ENCODE measurements around the gene BICDL2. TPM values are rescaled to one million over a fixed set of nuclear protein-coding genes. Genes with fewer than 3 reads are reported as not detected.

Gene BICDL2
- total RNA-seq, 1 donor from 2014 or later = 0.23 TPM

DNA sequence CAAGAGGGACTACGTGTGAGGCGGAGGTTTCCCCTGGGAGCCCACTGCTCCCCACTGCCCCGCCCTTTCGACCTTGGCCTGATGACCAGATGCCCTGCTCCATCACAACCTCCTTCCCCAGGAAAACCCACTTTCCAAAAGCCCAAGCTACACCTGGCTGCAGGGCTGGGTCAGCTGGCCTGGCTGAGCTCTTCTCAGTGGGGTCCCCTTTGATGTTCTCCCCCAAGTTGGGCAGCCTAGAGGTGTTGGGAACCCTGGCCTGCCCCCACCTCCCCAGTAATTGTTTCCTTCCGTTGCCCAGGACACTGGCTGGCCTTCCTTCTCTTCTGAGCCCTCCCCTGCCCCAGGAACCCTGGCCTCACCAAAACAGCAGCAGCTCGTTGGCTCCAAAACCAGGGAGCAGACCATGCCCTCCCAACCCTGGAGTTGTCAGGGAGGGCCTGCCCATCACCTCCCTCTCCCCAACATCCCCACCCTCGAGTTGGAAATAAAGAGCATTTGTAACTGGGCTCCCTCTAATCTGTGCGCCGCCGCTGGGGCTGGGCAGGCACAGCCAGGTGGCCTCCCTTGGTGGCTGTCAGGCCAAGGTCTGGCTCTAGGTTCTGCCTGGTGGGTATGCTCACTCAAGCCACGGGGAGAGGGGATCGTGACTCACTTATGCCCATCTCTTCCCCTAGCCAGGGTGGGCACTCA lies 22.6 kb downstream of the BICDL2 start:
- intact Hi-C loops (cut with micrococcal nuclease) = no loop called here

DNA sequence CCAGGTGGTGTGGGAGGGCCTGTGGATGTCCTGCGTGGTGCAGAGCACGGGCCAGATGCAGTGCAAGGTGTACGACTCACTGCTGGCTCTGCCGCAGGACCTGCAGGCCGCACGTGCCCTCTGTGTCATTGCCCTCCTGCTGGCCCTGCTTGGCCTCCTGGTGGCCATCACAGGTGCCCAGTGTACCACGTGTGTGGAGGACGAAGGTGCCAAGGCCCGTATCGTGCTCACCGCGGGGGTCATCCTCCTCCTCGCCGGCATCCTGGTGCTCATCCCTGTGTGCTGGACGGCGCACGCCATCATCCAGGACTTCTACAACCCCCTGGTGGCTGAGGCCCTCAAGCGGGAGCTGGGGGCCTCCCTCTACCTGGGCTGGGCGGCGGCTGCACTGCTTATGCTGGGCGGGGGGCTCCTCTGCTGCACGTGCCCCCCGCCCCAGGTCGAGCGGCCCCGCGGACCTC lies 23.2 kb downstream of the BICDL2 start:
- intact Hi-C loops (cut with micrococcal nuclease) = no loop called here

DNA sequence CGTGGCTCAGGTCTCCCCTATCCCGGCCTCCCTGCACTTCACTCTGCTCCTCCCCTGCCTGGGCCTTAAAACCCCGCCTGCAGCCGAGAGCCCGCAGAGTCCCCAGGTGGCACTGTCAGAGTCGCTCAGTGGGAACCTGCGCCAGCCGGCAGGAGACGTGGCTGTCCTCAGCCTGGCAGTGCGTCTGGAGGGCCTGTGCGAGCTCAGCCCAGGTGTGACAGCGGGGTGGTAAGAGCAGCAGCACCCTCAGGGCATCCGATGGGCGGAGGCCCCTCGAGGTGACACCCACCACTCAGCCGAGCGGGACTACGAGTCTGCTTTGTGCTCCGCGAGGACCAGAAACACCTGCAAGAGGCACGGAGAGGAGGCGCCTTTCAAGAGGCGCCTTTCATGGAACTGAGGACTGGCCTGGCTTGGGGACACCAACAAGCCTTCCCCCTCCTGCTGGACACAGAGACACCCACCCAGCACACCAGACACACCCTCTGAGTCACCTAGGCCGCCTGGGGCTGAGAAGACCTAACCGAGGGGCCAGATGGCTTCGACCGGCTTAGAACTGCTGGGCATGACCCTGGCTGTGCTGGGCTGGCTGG lies 23.8 kb downstream of the BICDL2 start, which contains the start of gene CLDN9:
TSS of gene CLDN9 (plus strand) at position 96 of the 593 bp plus-strand sequence. CDS start at position 536, 440 bp downstream.
- intact Hi-C loops (cut with micrococcal nuclease) = no loop called here

DNA sequence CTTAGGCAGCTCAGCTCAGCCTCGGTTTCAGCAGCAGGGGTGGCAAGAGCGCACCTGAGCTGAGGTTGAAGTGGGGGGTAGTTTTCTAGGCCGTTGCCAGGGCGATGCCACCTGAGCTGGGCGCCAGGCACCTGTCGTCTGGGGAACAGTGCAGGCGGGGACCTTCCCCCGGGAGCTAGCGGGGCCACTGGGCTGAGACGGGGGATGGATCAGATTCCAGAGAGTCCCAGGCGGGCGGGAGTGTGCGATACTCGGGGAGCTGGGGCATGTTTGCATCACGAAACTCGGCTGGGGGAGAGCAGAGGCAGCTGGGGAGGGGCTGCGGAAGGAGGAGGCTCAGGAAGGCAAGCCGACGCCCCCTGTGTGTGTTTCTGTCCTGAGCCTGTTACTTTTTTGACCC lies 24.5 kb downstream of the BICDL2 start:
- intact Hi-C loops (cut with micrococcal nuclease) = no loop called here

DNA sequence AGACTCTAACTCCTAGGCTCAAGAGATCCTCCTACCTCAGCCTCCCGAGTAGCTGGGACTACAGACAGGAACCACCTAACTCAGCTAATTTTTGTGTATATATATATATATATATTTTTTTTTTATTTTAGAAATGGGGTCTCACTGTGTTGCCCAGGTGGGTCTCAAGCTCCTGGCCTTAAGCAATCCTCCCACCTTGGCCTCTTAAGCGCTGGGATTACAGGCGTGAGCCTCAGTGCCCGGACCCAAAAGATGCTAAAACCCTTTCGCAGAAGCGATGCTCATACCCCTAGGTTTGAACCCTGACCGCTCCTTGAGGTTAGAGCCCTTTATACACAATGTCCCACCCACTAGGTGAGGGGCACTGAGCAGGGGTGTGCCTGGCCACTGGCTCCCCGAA lies 26.2 kb downstream of the BICDL2 start:
- intact Hi-C loops (cut with micrococcal nuclease) = no loop called here

DNA sequence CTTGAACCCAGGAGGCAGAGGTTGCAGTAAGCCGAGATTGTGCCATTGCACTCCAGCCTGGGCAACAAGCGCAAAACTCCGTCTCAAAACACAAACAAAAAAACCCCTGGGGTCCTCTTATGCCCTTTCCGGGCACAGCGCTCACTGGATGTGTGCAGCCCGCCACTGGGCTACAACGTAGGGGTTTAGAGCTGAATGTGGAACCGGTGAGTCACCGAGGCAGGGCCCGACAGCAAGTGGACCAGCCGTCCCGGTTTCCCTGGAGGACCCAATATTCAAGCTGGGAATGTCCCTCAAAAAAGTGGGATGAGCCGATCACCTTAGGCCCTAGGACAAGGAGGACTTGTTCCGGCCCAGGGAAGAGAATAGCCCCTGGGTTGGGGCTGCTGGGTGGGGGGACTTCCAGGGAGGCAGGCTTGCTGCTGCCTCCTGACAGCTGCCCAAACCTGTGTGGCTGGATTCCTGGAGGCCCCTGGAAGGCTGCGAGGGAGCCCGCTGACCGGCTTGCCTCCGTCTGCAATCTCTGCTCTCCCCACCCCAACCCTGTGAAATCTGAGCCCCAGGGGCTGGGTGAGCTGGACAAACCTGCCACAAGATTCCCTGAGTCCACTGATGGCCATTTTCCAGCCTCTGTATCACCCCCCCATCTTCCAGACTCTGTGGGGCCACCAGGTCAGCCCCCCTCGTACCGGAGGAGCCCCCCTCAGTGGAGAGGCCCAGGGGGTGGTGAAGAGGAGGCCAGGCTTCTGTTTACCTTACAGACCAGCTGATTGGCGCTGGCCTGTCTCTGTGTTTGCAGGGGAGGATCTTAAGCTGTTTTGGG lies 27.0 kb downstream of the BICDL2 start:
- intact Hi-C loops (cut with micrococcal nuclease) = no loop called here

DNA sequence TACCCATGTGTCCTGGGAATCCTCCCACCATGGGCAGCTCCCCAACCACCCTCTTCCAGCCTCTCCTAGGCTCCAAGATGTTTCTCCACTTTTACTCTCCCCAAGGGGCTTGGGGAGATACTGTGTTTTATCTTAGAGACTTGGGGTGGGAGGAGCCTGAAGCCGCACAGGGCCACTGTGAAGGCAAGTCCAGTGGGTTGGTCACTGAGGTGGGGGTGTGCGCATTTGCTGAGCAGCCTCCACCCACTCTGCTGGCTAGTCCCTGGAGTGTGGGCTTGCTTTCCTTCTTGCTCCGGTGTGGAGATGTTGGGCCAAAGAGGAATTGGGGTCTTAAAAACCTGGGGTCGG lies 28.1 kb downstream of the BICDL2 start:
- intact Hi-C loops (cut with micrococcal nuclease) = no loop called here

DNA sequence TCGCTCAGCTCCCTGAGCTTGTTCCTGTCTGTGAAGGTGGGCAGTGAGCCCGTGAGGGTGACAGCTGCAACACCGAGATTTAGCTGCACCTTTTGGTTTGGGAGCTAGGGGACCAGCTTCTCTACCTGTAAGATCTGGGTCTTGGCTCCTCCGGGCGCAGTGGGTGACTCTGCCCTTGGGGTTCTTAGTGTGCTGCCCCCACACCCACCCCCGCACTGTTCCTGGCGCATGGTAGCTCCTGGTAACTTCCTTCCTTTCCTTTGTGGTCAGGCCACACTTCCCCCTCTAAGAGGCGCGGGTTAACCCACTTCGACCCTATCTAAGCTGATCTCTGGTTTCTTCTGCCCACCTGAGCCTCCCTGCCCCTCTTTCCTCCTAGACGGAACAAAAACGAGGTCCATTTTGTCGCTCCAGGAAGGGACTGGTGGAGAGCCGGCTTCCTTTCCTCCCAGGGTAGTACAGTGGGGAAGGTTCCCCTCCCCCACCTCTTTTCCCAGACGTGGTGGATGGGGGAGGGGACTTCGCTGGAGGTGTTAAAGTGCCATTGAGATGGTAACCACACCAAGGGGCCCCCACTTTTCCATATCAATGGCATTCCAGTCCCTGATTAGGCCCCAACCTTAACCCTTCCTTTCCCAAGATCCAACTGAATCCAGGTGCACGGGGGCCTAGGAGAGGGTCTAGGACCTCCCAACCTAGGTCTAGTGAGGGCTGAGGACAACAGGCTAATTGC lies 28.6 kb downstream of the BICDL2 start:
- intact Hi-C loops (cut with micrococcal nuclease) = no loop called here

DNA sequence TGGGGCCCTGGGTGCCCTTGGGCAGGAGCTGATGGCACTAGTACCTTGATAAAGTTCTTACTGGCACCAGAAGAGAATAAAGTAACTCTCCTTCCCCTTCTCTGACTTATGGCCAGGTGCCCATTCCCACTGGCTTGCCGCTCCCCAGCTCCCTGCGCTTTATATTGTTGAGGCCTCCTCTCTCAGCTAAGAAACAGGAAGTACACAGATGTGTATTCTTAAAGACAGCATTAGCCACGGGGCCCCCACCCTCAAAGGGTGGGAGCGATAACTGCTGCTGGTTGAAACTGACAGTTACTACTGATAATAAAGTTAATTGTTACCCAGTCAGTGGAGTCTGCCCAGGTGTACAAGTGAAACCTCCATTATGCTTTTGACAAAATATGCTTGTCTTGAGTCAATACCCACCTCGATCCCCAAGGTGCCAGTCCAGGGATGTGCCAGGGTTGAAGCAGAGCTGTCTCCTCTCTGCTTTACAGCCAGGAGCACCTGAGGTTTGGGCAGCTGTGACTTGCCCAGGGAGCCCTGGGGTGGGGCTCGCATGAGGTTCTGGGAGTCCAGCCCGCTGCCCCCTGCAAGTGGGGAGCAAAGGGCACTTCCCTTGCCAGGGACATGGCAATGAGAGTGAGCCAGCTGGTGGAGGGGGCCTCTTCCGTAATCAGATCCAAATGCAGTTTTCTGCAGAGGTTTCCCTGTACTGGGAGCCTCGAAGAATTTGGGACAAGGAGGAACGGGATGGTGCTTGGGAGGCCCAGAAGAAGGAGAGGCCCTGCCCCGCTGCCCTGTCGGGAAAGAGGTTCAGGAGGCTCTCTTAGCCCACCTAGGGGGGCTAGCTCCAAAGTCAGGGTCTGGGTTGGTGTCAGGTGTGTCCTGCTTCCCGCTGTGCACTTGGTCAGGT lies 29.4 kb downstream of the BICDL2 start:
- intact Hi-C loops (cut with micrococcal nuclease) = no loop called here

DNA sequence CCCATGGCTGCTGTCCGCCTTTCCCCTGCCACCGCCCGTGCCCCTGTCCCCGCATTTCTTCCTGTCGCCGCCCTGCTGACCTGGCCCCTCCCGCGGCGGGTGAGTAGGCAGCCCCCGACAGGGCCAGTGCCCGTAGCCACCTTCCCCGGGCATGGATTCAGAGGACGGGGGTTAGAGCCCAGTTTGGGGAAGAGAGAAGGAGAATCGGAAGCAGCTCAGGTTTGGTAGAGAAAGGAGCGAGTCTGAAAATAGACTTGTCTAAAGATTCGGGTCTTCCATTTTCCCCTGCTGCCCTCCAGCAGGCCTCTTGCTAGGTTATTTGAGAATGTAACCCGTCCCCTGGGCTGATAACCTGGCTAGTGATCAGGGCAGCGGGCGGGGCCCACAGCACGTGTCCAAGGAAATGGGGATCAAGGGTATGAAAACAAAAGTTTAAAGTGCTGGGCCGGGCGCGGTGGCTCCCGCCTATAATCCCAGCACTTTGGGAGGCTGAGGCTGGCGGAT lies 31.9 kb downstream of the BICDL2 start:
- intact Hi-C loops (cut with micrococcal nuclease) = loop anchor here (1.0 kb wide), 1 partner anchor 15 kb away; the partner anchor contains the start of gene TNFRSF12A

DNA sequence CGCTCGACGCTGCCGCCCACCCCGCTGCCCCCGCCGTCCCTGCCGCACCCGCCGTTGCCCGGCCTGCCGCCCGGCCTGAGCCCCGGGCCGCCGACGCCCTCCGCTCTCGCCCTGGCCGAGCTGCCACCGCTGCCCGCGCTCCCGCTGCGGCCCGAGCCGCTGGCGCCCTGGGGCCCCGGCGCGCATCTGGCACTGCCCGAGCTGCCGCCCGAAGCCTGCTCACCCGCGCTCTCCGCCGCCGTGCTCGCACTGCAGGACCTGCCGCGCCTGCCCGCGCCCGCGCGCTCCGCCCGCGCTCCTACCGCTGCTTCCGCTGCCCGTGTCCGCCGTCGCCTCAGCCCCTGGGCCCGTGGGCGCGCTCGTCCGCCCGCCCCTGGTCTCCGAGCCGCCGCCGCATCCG lies 32.4 kb downstream of the BICDL2 start:
- intact Hi-C loops (cut with micrococcal nuclease) = loop anchor here (1.0 kb wide), 1 partner anchor 16 kb away; the partner anchor contains the start of gene TNFRSF12A

DNA sequence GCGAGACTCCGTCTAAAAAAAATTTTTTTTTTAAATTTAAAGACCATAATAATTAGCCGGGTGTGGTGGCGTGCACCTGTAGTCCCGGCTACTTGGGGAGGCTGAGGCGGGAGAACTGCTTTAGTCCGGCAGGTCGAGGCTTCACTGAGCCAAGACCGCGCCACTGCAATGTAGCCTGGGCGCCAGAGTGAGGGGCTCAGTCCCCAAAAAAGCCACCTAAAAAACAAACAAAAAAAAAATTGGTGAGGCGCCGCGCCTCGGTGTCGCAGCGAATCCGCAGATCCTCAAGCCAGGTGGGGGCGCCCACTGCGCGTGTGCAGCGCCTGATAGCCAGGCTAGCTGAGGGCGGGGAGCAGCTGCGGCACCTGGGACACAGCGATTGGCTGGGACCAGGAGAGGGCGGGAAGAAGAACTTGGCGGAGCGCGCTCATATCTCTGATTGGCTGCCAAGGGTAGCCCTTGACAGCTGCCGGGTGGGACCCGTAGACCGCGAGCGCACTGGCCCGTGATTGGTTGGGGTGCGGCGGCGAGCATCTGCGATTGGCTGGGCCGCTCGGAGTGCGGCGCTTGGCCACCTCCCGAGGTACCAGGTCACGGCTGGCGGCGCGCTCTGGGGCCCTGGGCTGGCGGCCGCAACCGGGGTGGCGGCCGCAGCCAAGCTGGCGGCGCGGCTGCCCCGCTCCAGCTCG lies 33.0 kb downstream of the BICDL2 start:
- intact Hi-C loops (cut with micrococcal nuclease) = loop anchor here (1.0 kb wide), 1 partner anchor 17 kb away; the partner anchor contains the start of gene TNFRSF12A

DNA sequence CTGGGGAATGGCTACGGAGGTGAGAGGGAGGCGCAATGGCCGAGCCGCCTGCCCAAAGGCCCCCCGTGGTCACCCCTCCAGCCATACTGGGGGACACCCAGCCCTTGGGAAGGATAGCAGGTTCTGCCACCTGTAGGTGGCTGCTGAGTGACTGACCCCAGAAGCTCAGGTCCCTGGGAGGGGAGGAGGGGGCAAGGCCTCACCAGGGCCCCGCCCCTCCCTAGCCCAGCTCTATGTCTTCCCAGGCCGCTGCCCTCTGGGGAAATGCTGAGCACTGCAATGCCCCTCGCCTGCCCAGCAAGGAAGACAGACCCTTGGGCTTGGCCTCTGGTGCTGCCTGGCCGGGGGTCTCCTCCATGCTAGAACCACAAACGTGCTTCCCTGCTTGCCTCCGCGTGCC lies 35.4 kb downstream of the BICDL2 start:
- intact Hi-C loops (cut with micrococcal nuclease) = no loop called here

DNA sequence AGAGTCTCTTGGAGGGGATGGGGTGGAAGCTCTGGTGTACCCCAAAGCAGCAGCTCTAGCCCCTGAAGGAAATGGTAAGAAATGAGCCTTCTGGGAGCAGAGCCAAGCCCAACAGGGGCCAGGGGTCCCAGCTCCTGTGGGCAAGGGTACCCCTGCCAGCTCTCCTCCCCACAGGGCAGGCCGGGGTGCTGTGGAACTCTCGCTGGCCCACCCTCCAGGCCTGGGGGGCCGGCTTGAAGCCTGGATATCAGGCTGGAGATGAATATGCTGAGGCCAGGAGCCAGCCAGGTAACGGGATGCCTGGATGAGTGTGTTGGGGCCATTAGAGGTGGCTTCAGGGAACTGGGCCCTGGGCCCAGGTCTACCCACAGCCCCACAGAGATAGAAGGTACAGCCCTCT lies 36.2 kb downstream of the BICDL2 start:
- intact Hi-C loops (cut with micrococcal nuclease) = no loop called here

DNA sequence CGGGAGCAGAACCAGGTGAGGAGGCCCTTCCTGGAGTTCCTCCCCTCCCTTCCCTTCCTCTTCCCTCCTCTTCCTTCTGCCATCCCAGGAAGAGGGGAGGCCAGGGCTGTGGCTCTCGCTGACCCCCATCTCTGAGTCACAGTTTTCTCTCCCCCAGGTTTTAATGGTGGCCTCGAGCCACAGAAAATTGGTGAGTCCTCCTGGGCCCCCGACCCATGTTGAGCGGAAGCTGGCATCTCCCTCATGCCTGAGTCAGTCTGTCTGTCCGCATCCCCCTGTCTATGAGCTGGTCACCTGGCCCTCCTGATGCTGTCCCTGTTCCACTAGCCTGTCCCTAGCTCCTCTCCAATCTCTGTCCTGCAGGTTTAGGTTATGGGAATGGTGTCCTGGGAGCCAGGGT lies 36.8 kb downstream of the BICDL2 start:
- intact Hi-C loops (cut with micrococcal nuclease) = no loop called here

DNA sequence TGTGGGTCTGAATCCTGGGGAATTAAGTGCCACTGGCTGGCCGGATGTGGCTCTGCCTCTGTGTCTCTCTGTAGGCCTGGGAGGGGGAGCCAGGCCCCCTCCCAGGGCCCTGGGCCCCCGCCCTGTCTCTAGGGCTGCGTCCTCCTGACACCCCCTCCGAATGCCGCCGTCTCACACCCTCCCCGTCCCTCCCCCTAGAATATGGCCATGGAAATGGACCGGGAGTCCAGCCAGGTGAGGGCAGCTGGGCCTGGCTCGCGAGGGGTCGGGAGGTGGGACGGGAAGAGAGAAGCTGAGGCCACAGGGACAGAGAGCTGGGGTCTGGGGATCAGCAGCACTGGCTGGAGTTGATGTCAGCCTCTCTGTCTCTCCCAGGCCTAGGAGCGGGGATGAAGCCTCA lies 40.4 kb downstream of the BICDL2 start:
- intact Hi-C loops (cut with micrococcal nuclease) = no loop called here

DNA sequence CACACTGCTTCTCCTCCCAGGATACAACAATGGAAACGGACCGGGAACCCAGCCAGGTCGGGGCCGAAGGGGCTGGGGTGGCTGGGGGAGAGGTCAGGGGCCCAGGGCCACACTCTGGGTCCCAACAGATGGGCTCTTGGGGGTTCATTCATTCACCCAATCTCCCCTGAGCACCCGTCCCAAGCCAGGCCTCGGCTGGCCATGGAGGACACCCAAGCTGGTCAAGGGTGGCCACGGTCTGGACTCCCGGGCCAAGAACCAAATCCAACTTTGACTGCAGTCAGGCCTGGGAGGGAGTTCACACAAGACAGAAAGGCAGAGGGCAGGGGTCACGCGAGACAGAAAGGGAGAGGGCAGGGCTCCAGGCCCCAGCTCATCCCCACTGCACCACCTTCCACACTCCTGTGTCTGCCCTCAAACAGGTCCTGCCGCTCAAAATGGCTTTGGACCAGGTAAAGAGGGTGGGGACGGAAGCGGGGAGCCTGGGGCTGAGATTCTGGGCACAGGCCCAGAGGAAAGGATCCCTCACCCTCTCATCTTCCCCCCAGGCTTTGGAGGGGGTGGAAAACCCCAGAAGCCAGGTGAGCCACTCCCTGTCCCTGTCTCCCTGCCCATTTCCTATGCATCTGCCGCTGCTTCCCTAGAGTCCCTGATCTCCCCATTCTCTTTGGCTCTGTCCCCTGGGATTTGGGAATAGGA lies 44.2 kb downstream of the BICDL2 start:
- intact Hi-C loops (cut with micrococcal nuclease) = no loop called here

DNA sequence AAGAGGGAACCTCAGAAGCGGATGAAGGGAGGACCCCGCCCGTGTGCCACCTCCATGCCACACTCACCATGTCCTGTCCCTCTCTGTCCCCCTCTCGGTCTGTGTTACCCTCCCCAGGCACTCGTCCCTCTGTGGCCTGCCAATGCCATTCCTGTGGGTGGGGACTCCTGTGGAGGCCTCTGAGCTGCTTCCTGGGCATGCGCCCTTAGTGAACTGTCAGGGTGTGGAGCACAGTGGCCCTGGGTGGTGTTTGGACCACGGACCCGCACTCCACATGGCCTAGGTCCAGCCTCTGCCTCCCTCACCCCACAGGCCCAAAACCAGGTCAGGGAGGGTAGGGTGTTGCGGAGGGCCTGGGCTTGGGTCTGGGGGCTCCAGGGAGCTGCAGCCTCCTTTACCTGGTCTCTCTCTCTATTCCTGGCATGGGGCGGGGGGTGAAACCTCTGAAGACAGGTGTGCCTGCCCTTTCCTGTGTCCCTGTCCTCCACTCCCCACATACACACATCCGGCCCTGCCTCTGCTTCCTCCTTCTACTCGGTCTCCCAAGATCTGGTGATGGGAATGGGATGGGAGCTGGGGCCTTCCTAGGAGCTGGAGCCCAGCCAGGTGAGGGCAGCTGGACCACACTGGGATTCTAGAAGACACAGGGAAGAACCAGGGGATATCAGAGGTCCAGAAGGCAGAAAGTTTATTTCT lies 45.0 kb downstream of the BICDL2 start:
- intact Hi-C loops (cut with micrococcal nuclease) = no loop called here

All from T-helper 2 cell treated with Interferon-gamma antibody and Interleukin-4, amounts not matched to agents 100 ng/mL and 5 ng/mL, for 36 hours (primary cell).